ENCODE results near the gene NAV3.
"Not testable (repeated sequence)": the region's sequence is repeated elsewhere in the genome, so short reads cannot be mapped to it uniquely, and the experiment has no call there.

Gene NAV3

DNA sequence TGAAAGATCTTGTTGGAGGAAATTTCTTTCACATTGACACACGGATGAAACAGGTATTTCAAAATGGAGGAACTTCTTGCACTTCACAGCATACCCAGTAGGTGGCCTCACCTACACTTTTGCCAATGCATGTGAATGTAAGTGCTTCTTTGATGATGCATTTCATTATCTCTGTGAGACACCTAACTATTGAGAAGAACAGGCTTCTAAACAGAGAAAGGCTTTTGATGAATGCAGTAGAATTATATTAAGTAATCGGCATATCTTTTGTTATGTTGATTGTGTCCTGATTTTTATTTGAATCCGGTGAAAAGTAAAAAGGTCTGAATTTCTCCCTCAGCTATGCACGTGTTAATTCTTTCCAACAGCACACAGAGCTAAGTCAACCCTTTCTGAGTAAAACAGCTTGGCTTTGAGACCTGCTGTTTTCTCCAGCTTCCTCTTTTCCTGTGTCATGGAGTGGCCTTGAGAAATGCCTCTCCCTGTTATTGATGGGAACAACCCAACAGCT lies 399.0 kb downstream of the NAV3 start:
- Histone ChIP-seq H3K4me3 (ENCODE audit: low read depth in 1 of 2, low read length in 2 of 2) (no peak overlapping the region), H3K9me3 (ENCODE audit: control insufficient read depth in 1 of 2, low read length in 2 of 2) (no peaks in the 10 kb centered on the region), H3K27ac (ENCODE audit: low read length) (no peak overlapping the region), H3K27me3 (ENCODE audit: low read depth, low read length) (no peaks in the 10 kb centered on the region), H3K36me3 (ENCODE audit: control insufficient read depth in 1 of 2, insufficient read depth in 2 of 2, low read length in 2 of 2) (no peaks in the 10 kb centered on the region), H3K4me1 (ENCODE audit: control insufficient read depth in 1 of 2, insufficient read depth in 2 of 2, low read length in 2 of 2) (no peaks in the 10 kb centered on the region)

DNA sequence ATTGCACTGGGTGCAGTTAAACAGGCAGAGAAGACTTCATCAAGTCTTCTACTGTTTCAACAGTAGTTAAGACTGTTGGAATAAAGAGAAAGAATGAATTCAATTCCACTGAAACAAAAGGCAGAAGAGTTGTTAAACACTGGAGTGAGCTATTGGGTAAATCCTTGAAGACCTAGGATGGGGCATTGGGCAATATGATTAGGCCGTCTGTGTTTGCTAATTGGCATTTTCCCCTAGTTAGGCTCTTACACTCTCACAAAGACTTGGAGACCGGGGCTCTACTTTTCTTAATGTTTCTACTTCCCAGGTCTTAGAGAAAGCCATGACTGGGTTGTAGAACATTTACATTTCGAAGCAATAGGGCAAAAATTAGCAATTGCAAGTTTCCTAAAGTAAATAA lies 402.1 kb downstream of the NAV3 start:
- no peak overlapping the region for H3K4me3 ChIP-seq (ENCODE audit: low read depth in 1 of 2, low read length in 2 of 2)
- H3K36me3 ChIP-seq (ENCODE audit: control insufficient read depth in 1 of 2, insufficient read depth in 2 of 2, low read length in 2 of 2): no peaks in the 10 kb centered on the region
- H3K27ac ChIP-seq (ENCODE audit: low read length): no peak overlapping the region
- H3K4me1 ChIP-seq (ENCODE audit: control insufficient read depth in 1 of 2, insufficient read depth in 2 of 2, low read length in 2 of 2): no peaks in the 10 kb centered on the region
- no peaks in the 10 kb centered on the region for H3K27me3 ChIP-seq (ENCODE audit: low read depth, low read length)
- H3K9me3 ChIP-seq (ENCODE audit: control insufficient read depth in 1 of 2, low read length in 2 of 2): no peaks in the 10 kb centered on the region

DNA sequence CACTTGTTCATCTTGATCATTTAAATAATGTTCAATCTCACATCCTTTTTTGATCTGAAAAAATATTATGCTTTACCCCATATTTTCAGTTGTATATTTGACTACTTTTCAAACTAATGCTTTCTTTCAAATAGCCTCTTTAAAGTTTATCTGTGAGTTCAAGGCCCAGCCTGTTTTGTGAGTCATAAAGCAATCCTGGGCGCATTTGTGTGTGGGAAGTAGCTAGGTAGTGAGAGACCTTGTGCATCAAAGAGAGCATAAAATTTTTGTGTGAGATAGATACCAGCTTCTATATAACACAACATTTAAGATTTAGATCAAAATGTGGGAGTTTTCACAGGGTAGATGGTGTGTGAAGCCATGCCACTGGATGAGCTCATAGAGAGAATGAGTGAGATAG lies 405.6 kb downstream of the NAV3 start:
- no peaks in the 10 kb centered on the region for H3K4me1 ChIP-seq (ENCODE audit: control insufficient read depth in 1 of 2, insufficient read depth in 2 of 2, low read length in 2 of 2)
- H3K27ac ChIP-seq (ENCODE audit: low read length): no peak overlapping the region
- no peak overlapping the region for H3K4me3 ChIP-seq (ENCODE audit: low read depth in 1 of 2, low read length in 2 of 2)
- H3K9me3 ChIP-seq (ENCODE audit: control insufficient read depth in 1 of 2, low read length in 2 of 2): no peaks in the 10 kb centered on the region
- H3K36me3 ChIP-seq (ENCODE audit: control insufficient read depth in 1 of 2, insufficient read depth in 2 of 2, low read length in 2 of 2): no peaks in the 10 kb centered on the region
- no peaks in the 10 kb centered on the region for H3K27me3 ChIP-seq (ENCODE audit: low read depth, low read length)

DNA sequence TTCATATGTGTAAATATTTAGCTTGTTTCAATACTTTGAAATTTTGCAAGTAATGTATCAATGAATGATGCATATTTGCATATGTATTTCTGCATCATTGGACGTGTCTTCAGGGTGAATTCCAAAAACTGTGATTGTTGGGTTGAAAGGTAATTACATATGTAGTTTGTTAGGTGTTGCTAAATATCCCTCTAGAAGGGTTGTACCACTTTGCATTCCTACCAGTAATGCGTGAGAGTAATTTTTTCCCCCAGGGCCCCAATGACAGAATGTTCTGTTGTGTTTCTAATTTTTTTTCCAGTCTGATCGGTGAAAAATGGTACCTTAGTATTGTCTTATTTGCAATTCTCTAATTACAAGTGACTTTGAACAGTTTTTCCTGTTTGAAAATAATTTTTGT lies 408.9 kb downstream of the NAV3 start:
- no peak overlapping the region for H3K27ac ChIP-seq (ENCODE audit: low read length)
- H3K36me3 ChIP-seq (ENCODE audit: control insufficient read depth in 1 of 2, insufficient read depth in 2 of 2, low read length in 2 of 2): no peaks in the 10 kb centered on the region
- no peak overlapping the region for H3K4me3 ChIP-seq (ENCODE audit: low read depth in 1 of 2, low read length in 2 of 2)
- H3K27me3 ChIP-seq (ENCODE audit: low read depth, low read length): no peaks in the 10 kb centered on the region
- H3K9me3 ChIP-seq (ENCODE audit: control insufficient read depth in 1 of 2, low read length in 2 of 2): no peaks in the 10 kb centered on the region
- H3K4me1 ChIP-seq (ENCODE audit: control insufficient read depth in 1 of 2, insufficient read depth in 2 of 2, low read length in 2 of 2): no peaks in the 10 kb centered on the region

DNA sequence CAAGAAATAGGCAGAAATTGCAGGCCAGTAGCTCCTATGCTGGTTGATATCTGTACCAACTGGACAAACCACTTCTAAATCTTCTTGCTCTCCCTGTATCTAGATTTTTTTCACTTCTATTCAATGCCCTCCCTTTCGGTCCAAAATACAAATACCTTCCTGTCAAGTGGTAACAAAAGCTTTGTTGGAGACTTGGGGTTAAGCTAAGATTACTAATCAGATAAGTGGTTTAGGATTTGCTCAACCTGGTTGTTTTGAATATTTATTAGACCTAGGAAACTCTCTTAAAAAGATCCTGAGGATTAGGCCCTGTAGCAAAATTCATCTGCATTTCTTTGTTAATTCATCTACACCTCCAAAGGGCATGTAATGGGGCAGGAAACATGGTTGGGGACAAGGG lies 410.1 kb downstream of the NAV3 start:
- Histone ChIP-seq H3K36me3 (ENCODE audit: control insufficient read depth in 1 of 2, insufficient read depth in 2 of 2, low read length in 2 of 2) (no peaks in the 10 kb centered on the region), H3K4me1 (ENCODE audit: control insufficient read depth in 1 of 2, insufficient read depth in 2 of 2, low read length in 2 of 2) (no peaks in the 10 kb centered on the region), H3K9me3 (ENCODE audit: control insufficient read depth in 1 of 2, low read length in 2 of 2) (no peaks in the 10 kb centered on the region), H3K4me3 (ENCODE audit: low read depth in 1 of 2, low read length in 2 of 2) (no peak overlapping the region), H3K27me3 (ENCODE audit: low read depth, low read length) (no peaks in the 10 kb centered on the region), H3K27ac (ENCODE audit: low read length) (no peak overlapping the region)

DNA sequence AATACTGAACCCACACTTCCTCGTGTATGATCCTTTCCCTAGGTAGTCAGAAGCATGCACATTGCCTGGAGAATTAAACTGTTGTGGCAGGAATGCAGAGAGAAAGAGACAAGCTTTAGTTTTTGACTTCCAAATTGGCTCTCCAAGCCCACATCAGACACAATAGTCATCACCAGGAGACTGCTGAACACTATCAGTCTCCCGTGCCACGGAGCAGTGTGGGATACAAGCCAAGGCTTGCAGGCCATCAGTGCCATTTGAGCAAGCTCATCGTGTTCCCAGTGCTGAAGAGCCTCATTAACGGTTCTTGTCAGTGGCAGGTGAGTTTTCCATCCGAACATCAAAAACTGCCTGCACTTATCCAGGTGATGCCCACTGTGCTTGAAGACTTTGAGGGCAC lies 410.8 kb downstream of the NAV3 start:
- H3K27ac ChIP-seq (ENCODE audit: low read length): no peak overlapping the region
- H3K9me3 ChIP-seq (ENCODE audit: control insufficient read depth in 1 of 2, low read length in 2 of 2): no peaks in the 10 kb centered on the region
- H3K4me1 ChIP-seq (ENCODE audit: control insufficient read depth in 1 of 2, insufficient read depth in 2 of 2, low read length in 2 of 2): no peaks in the 10 kb centered on the region
- no peaks in the 10 kb centered on the region for H3K27me3 ChIP-seq (ENCODE audit: low read depth, low read length)
- no peaks in the 10 kb centered on the region for H3K36me3 ChIP-seq (ENCODE audit: control insufficient read depth in 1 of 2, insufficient read depth in 2 of 2, low read length in 2 of 2)
- H3K4me3 ChIP-seq (ENCODE audit: low read depth in 1 of 2, low read length in 2 of 2): no peak overlapping the region

DNA sequence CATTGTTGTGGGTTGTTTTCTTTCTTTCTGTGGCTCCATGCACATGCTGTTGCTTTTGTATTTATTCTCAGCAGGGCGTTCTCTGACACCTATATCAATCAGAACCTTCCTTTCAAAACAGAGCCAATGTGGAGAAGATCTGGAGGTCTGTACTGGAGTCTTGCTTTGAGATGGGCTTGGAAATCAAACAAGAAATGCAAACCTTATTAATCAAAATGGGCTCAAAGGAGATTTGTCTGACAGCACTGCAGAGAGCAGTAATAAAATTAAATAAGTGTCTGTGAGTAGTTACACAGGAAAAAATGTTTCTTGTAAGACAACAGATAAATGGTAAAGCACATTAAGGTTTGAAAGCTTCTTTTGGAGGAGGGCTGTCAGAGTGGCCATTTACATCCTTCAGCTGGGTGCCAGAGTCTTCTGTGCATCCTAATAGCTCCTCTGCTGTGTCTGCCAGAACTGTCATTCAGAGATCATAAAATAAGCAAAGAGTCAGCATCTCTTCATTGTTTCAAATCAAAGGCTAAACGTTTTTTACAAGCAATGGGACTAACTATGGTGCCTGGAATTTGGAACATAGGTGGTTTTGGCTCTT lies 414.3 kb downstream of the NAV3 start:
- no peak overlapping the region for H3K4me3 ChIP-seq (ENCODE audit: low read depth in 1 of 2, low read length in 2 of 2)
- H3K9me3 ChIP-seq (ENCODE audit: control insufficient read depth in 1 of 2, low read length in 2 of 2): no peaks in the 10 kb centered on the region
- H3K27me3 ChIP-seq (ENCODE audit: low read depth, low read length): no peaks in the 10 kb centered on the region
- H3K27ac ChIP-seq (ENCODE audit: low read length): no peak overlapping the region
- no peaks in the 10 kb centered on the region for H3K4me1 ChIP-seq (ENCODE audit: control insufficient read depth in 1 of 2, insufficient read depth in 2 of 2, low read length in 2 of 2)
- H3K36me3 ChIP-seq (ENCODE audit: control insufficient read depth in 1 of 2, insufficient read depth in 2 of 2, low read length in 2 of 2): no peaks in the 10 kb centered on the region

DNA sequence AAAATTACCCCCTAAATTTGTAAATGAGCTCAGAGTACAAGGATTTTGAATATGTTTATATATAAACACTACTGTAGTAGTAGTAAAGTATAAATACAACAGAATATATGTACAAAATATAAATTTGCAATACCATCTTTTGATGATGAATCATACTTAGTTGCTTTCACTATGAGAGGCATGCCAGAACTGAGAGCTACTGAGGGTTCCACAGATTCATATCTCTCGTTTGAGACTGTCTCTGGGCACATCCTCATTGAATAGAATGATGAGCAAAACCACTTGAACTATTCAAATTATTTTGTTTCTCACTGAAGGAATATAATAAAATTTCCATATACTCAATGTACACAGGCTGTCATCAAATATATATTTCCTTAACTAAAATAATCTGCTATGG lies 417.6 kb downstream of the NAV3 start:
- no peaks in the 10 kb centered on the region for H3K4me1 ChIP-seq (ENCODE audit: control insufficient read depth in 1 of 2, insufficient read depth in 2 of 2, low read length in 2 of 2)
- no peaks in the 10 kb centered on the region for H3K9me3 ChIP-seq (ENCODE audit: control insufficient read depth in 1 of 2, low read length in 2 of 2)
- no peak overlapping the region for H3K4me3 ChIP-seq (ENCODE audit: low read depth in 1 of 2, low read length in 2 of 2)
- no peaks in the 10 kb centered on the region for H3K36me3 ChIP-seq (ENCODE audit: control insufficient read depth in 1 of 2, insufficient read depth in 2 of 2, low read length in 2 of 2)
- no peak overlapping the region for H3K27ac ChIP-seq (ENCODE audit: low read length)
- H3K27me3 ChIP-seq (ENCODE audit: low read depth, low read length): no peaks in the 10 kb centered on the region

DNA sequence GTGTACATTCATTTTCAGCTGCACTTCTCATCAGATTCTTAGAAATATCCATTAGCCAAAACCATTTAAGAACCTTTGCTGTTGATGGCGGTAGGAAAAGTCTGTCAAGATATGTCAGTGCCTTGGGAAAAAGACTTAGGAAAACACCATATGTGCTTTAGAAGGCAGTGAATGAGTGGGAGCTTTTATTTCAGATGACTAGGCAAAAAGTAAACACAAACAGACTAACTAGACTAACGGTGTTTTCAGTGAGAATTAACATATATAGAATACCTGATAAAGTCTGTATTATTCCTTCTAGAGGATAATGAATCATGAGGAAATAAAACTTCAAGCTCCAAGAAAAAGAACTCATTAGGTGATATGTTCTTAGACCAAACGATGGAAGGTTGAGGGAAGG lies 418.9 kb downstream of the NAV3 start:
- Histone ChIP-seq H3K9me3 (ENCODE audit: control insufficient read depth in 1 of 2, low read length in 2 of 2) (no peaks in the 10 kb centered on the region), H3K4me1 (ENCODE audit: control insufficient read depth in 1 of 2, insufficient read depth in 2 of 2, low read length in 2 of 2) (no peaks in the 10 kb centered on the region), H3K27me3 (ENCODE audit: low read depth, low read length) (no peaks in the 10 kb centered on the region), H3K27ac (ENCODE audit: low read length) (no peak overlapping the region), H3K4me3 (ENCODE audit: low read depth in 1 of 2, low read length in 2 of 2) (no peak overlapping the region), H3K36me3 (ENCODE audit: control insufficient read depth in 1 of 2, insufficient read depth in 2 of 2, low read length in 2 of 2) (no peaks in the 10 kb centered on the region)

DNA sequence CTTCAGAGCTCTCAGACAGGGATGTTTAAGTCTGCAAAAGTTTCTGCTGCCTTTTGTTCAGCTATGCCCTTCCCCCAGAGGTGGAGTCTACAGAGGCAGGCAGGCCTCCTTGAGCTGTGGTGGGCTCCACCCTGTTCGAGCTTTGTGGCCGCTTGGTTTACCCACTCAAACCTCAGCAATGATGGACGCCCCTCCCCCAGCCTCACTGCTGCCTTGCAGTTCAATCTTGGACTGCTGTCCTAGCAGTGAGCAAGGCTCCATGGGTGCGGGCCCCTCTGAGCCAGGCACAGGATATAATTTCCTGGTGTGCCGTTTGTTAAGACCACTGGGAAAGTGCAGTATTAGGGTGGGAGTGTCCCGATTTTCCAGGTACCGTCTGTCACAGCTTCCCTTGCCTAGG lies 427.0 kb downstream of the NAV3 start:
- not testable (repeated sequence) for H3K27ac ChIP-seq (ENCODE audit: low read length); H3K9me3 ChIP-seq (ENCODE audit: control insufficient read depth in 1 of 2, low read length in 2 of 2); H3K4me3 ChIP-seq (ENCODE audit: low read depth in 1 of 2, low read length in 2 of 2); H3K4me1 ChIP-seq (ENCODE audit: control insufficient read depth in 1 of 2, insufficient read depth in 2 of 2, low read length in 2 of 2); H3K36me3 ChIP-seq (ENCODE audit: control insufficient read depth in 1 of 2, insufficient read depth in 2 of 2, low read length in 2 of 2); H3K27me3 ChIP-seq (ENCODE audit: low read depth, low read length)

DNA sequence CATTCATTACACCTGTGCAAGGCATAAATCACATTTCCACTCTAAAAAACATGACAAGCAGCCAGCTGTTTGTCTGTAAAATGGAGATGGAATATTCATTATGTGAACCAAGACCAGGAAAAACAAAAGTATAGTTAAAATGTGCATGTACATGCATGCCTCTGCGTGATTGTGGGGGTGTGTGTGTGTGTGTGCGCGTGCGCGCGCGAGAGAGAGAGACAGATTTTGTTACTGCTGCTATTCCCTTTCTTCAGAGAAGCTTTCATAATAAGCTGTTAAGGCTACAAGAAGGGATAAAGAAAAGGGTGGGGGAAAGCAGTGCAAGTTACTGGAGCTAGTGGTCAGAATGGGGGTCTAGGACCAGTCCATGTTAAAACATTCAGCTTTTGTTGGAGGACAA lies 430.3 kb downstream of the NAV3 start:
- no peaks in the 10 kb centered on the region for H3K27me3 ChIP-seq (ENCODE audit: low read depth, low read length)
- no peak overlapping the region for H3K4me3 ChIP-seq (ENCODE audit: low read depth in 1 of 2, low read length in 2 of 2)
- no peaks in the 10 kb centered on the region for H3K4me1 ChIP-seq (ENCODE audit: control insufficient read depth in 1 of 2, insufficient read depth in 2 of 2, low read length in 2 of 2)
- no peak overlapping the region for H3K27ac ChIP-seq (ENCODE audit: low read length)
- peaks cover 0 to 5% of the 10 kb centered on the region in 2 donors for H3K9me3 ChIP-seq (ENCODE audit: control insufficient read depth in 1 of 2, low read length in 2 of 2)
- no peaks in the 10 kb centered on the region for H3K36me3 ChIP-seq (ENCODE audit: control insufficient read depth in 1 of 2, insufficient read depth in 2 of 2, low read length in 2 of 2)

DNA sequence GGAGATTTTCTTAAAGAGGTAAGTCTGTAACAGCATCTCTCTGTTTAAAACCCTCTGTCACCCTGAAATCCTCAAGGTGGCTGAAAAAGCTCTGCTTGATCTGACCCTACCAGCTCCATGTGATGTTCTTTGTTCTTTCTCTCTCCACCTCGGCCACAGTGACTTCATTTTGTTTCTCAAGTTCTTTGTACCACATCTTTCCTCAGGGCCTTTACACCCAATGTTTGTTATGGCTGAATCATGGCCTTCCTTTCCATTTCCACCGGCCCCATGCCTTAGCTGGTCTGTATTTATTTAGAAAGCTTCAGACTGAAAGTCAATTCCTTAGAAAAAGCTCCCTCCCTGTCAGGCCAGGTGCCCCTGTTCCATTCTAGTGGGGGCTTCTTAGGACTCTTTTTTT lies 431.2 kb downstream of the NAV3 start:
- Histone ChIP-seq H3K4me1 (ENCODE audit: control insufficient read depth in 1 of 2, insufficient read depth in 2 of 2, low read length in 2 of 2) (no peaks in the 10 kb centered on the region), H3K9me3 (ENCODE audit: control insufficient read depth in 1 of 2, low read length in 2 of 2) (peaks cover 0 to 5% of the 10 kb centered on the region in 2 donors), H3K27ac (ENCODE audit: low read length) (no peak overlapping the region), H3K36me3 (ENCODE audit: control insufficient read depth in 1 of 2, insufficient read depth in 2 of 2, low read length in 2 of 2) (no peaks in the 10 kb centered on the region), H3K27me3 (ENCODE audit: low read depth, low read length) (no peaks in the 10 kb centered on the region), H3K4me3 (ENCODE audit: low read depth in 1 of 2, low read length in 2 of 2) (no peak overlapping the region)

Data from muscle layer of duodenum (tissue), 2 donors.